ENCODE measurements around the gene DIP2B. TPM values are rescaled to one million over a fixed set of nuclear protein-coding genes. Genes with fewer than 3 reads are reported as not detected.

The DIP2B gene
- total RNA-seq, 1 experiment from 2014 or later, result 20.0 TPM

GRCh38 chr12:50555471-50555885, 50.7 kb downstream of the DIP2B start:
- no peaks in the 10 kb centered on the region for H3K23me2 ChIP-seq (ENCODE audit: insufficient read length, low read depth, low read length, poor library complexity, severe bottlenecking)
- DNase-seq, result no peak
- no peak overlapping the region for H2BK12ac ChIP-seq (ENCODE audit: insufficient read length, low read depth, low read length)
- no peak overlapping the region for H3K18ac ChIP-seq (ENCODE audit: insufficient read length, low read depth, low read length)
- no peak overlapping the region; a peak in 1 of 7 replicates for H3K27ac Mint-ChIP-seq
- no peak overlapping the region for H2BK120ac ChIP-seq (ENCODE audit: low read depth, low read length, poor library complexity, severe bottlenecking)
- H3K9me3 Mint-ChIP-seq, result no peaks in the 10 kb centered on the region
- no peak overlapping the region for H2BK15ac ChIP-seq (ENCODE audit: low read depth, low read length)
- H3K9me3 ChIP-seq (ENCODE audit: control insufficient read depth, low read depth, low read length), result no peaks in the 10 kb centered on the region
- no peak overlapping the region for H4K8ac ChIP-seq (replicated peaks; ENCODE audit: insufficient read length, low read depth, low read length)
- H2BK5ac ChIP-seq (ENCODE audit: insufficient read length, low read length), result no peak overlapping the region
- no peak overlapping the region for H3K4me2 ChIP-seq (ENCODE audit: insufficient read depth, insufficient read length, low read length)
- H2AK5ac ChIP-seq (ENCODE audit: insufficient read length, low read length), result no peak overlapping the region
- no peak overlapping the region for H4K91ac ChIP-seq (ENCODE audit: insufficient read length, low read depth, low read length)
- H3K4me3 Mint-ChIP-seq, result no peak overlapping the region
- H4K20me1 ChIP-seq (ENCODE audit: control insufficient read depth, insufficient read depth, insufficient read length), result no peaks in the 10 kb centered on the region
- H3K4me1 Mint-ChIP-seq, result peaks cover 3 to 5% of the 10 kb centered on the region in 2 experiments; a peak in 2 of 4 replicates
- peaks cover 3% of the 10 kb centered on the region for H3K79me1 ChIP-seq (ENCODE audit: insufficient read depth, low read depth, low read length, poor library complexity, severe bottlenecking)
- no peaks in the 10 kb centered on the region for H3K27me3 ChIP-seq (ENCODE audit: insufficient read depth, low read length)
- 0 out of 2 replicates have a peak, but pooled peaks cover 2% of the 10 kb centered on the region for H3K79me2 ChIP-seq (ENCODE audit: insufficient read depth, low read length)
- no peak for TF ChIP-seq CTCF (conservative IDR thresholded peaks at IDR 0.05)
- no peak overlapping the region for H2AFZ ChIP-seq (ENCODE audit: low read length)
- H3K36me3 Mint-ChIP-seq (ENCODE audit: insufficient read depth in 1 of 3, low read depth in 3 of 3), result no peaks in the 10 kb centered on the region; a peak in 2 of 7 replicates
- H2BK20ac ChIP-seq (ENCODE audit: low read depth, low read length, poor library complexity, severe bottlenecking), result no peak overlapping the region
- H4K5ac ChIP-seq (ENCODE audit: insufficient read length, low read depth, low read length), result no peak overlapping the region
- no peaks in the 10 kb centered on the region for H3K4me1 ChIP-seq (ENCODE audit: insufficient read depth, low read length)
- H3K4ac ChIP-seq (ENCODE audit: low read depth, low read length), result no peak overlapping the region
- H3K56ac ChIP-seq (ENCODE audit: insufficient read length, low read depth, low read length), result no peak overlapping the region
- H3T11ph ChIP-seq (ENCODE audit: low read length), result no peak overlapping the region
- no CpG with 5 or more reads among the region's 4 CpGs for WGBS (ENCODE audit: extremely low coverage, insufficient read length, low lambda C conversion rate)
- H3K27me3 Mint-ChIP-seq (ENCODE audit: low read depth), result no peaks in the 10 kb centered on the region
- H3K14ac ChIP-seq (ENCODE audit: insufficient read depth, low read length), result no peak overlapping the region
- no peak overlapping the region for H3K9ac ChIP-seq (ENCODE audit: extremely low read depth, insufficient read length, low read length)
- no peak overlapping the region for H3K27ac ChIP-seq (ENCODE audit: insufficient read length, low read depth, low read length)
- H3K23ac ChIP-seq (ENCODE audit: insufficient read length, low read depth, low read length), result no peak overlapping the region

Data from H9 (cell line).